HG03520 (cell line): ENCODE data around the gene GPC1.

ENCODE experiments used
- ATAC-seq: cut with Tn5 transposase; IDR thresholded peaks from one replicate; pipeline ENCODE4 v1.9.1; 2021; ENCODE audit warnings: mild to moderate bottlenecking, moderate library complexity; ENCODE audit not compliant: unreplicated experiment

GPC1 gene

DNA sequence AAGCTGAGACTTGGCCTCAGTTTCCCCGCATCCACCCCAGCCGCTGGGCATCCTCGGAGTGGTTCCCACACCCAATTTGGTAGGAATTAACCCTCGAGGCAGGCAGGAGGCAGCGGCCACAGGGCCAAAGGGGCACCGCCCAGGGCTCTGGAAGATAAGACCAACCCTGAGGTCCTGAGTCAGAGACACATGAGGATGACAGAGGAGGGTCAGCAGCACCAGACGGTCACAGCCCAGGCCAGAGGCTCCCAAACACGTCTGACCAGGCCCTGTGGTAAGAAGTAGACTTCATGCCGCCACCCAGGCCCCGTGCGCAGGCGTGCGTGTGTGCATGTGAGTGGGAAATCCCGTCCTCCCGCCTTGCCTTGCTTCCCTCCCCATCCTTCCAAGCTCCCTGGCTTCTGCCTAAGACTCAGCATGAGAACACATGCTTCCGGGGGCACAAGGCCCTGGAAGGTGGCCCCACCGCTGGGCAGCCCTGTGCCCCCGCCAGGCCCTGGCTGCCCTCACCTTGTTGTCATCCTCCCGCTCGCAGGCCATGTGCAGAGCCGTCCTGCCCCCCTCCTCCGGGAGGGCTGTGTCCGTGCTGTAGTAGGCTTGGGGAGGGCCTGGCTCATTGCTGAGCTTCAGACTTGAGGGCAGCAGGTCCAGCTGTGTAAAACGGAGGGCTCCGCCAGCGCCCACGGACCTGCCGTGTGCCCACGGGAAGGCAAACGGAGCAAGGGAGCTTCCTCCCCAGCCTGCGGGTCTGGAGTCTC is 76.1 kb downstream of the GPC1 start:
- ATAC-seq, result no peak

DNA sequence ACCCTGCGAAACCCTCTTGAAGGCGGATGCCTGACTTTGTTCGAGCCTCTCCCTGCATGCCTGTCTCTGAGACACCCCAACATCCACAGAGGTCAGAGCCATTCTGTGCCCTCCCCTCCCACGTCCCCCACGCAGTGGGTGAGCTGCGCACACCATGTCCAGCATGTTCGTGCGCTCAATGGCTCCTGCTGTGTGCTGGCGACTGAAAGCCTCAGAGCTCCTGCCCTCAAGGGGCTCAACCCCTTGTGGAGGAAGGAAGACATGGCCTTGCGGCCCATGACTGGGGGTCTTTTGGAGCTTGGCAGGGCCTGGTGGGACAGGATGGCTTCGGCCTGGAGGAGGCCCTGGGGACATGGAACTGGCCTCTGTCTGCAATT is 76.6 kb downstream of the GPC1 start:
- no peak for ATAC-seq

- no peak for ATAC-seq
These were observed 77.4 kb downstream of the GPC1 start for GRCh38 chr2:240512666-240513535.

DNA sequence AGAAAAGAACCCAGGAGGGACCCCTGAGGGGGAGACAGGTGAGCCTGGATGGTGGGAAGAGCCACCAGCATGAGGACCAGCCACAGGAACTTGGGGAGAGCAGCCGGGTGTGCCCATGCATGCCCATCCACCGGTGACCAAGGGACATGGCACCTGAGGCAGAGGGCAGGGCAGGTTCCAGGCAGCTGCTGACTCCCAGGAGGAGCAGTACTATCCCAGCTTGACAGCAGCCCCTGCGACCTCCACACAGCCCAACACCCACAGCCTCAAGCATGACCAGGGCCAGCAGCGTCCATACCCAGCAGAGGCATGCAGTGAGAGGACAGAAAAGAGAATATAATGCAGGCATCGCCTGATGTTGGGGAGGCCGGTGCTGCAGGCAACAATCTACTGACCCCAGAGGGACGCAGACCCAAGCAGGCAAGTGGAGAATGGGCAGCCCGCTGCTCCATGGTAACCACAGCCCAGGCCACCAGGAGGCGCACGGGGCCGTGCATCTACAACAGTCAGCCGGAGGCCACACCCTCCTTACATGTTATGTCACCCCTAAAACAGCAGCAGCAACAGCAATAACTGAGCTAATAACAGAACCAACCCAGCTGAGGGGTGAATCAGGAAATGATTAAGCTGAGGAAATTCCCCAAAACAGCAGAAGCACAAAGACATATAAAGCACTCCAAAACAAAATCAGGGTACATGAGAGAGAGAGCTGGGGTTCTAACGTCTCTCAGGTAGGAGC is 78.3 kb downstream of the GPC1 start:
- ATAC-seq, result peak; percentile 89

- ATAC-seq, result no peak
These were observed 79.2 kb downstream of the GPC1 start for GRCh38 chr2:240514631-240515030.

DNA sequence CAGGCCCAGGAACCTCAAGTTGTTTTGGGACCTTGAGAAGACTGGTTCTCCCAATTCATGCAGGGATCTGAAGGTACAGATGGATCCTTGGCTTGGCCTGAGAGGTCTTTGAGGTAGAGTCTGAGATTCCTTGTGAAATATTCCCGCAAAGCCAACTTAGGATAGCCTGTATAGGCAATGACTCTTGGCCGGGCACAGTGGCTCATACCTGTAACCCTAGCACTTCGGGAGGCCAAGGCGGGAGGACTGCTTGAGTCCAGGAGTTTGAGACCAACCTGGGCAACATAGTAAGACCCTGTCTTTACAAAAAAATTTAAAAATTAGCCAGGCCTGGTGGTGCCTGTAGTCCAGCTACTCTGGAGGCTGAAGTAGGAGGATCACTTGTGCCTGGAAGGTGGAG is 81.9 kb downstream of the GPC1 start:
- no peak for ATAC-seq
